SU-DHL-6 (cell line): ENCODE measurements around the gene AJUBA.

ENCODE experiments used
- H2AFZ ChIP-seq: fragments of 200-600 bp; sonication (generic); 2 replicates; pipeline ENCODE4 v1.6.1; 2014; ENCODE audit warnings: low read depth, mild to moderate bottlenecking, moderate library complexity, mixed read lengths, antibody characterized with exemption, low read length; ENCODE audit not compliant: severe bottlenecking
- H3F3A ChIP-seq: fragments of 200-600 bp; shearing (Covaris generic); 2 replicates; pipeline ENCODE4 v1.6.0; 2016; ENCODE audit warnings: antibody characterized with exemption, mild to moderate bottlenecking; ENCODE audit not compliant: insufficient read depth
- H3K27ac ChIP-seq: fragments of 200-600 bp; sonication (generic); 2 replicates; pipeline ENCODE4 v1.5.1; 2016; ENCODE audit warnings: low read depth, mild to moderate bottlenecking, low read length, moderate library complexity, mixed read lengths
- H3K27me3 ChIP-seq: fragments of 200-600 bp; sonication (generic), shearing (Covaris generic); 2 replicates; pipeline ENCODE4 v1.6.0; 2014; ENCODE audit warnings: mild to moderate bottlenecking, low read length
- H3K36me3 ChIP-seq: fragments of 200-600 bp; sonication (generic); 2 replicates; pipeline ENCODE4 v1.6.1; 2014; ENCODE audit warnings: mild to moderate bottlenecking, low read length, mixed read lengths
- H3K4me2 ChIP-seq: fragments of 300-600, 200-600 bp; shearing (Covaris generic), sonication (generic); 2 replicates; pipeline ENCODE4 v1.6.0; 2014; ENCODE audit warnings: low read length, low read depth, mild to moderate bottlenecking; ENCODE audit not compliant: poor library complexity, severe bottlenecking
- H3K4me3 ChIP-seq: fragments of 200-600 bp; sonication (generic); 2 replicates; pipeline ENCODE4 v1.5.1; 2014; ENCODE audit warnings: antibody characterized with exemption, low read length, mild to moderate bottlenecking, mixed read lengths; ENCODE audit not compliant: insufficient read depth, poor library complexity, severe bottlenecking
- H3K79me2 ChIP-seq: fragments of 200-600 bp; sonication (generic); 2 replicates; pipeline ENCODE4 v1.6.1; 2014; ENCODE audit warnings: mild to moderate bottlenecking, low read length, moderate library complexity; ENCODE audit not compliant: insufficient read depth
- H3K9ac ChIP-seq: fragments of 200-600 bp; sonication (generic); 2 replicates; pipeline ENCODE4 v1.7.0; 2014; ENCODE audit warnings: mild to moderate bottlenecking, low read length
- H3K9me2 ChIP-seq: fragments of 200-600 bp; sonication (generic); replicated peaks from 2 replicates; pipeline ENCODE4 v1.6.1; 2014; ENCODE audit warnings: low read length; ENCODE audit not compliant: insufficient read depth
- H3K9me3 ChIP-seq: fragments of 200-600 bp; sonication (generic); 2 replicates; pipeline ENCODE4 v1.6.1; 2014; ENCODE audit warnings: low read length, mixed read lengths; ENCODE audit not compliant: insufficient read depth
- H4K20me1 ChIP-seq: fragments of 200-600 bp; sonication (generic); 2 replicates; pipeline ENCODE4 v1.6.1; 2014; ENCODE audit warnings: low read depth, mild to moderate bottlenecking, antibody characterized with exemption, low read length, moderate library complexity, mixed read lengths
- EZH2phosphoT487 ChIP-seq: fragments of 200-600 bp; sonication (generic), shearing (Covaris generic); conservative IDR thresholded peaks from 2 replicates; pipeline ENCODE4 v1.6.1; 2018; ENCODE audit warnings: mild to moderate bottlenecking, antibody characterized with exemption, low read length, moderate library complexity, mixed read lengths
- TF ChIP-seq, protein P1 (sequence below): fragments of 200-600 bp; sonication (generic); IDR thresholded peaks from one replicate; pipeline ENCODE4 v1.5.1; 2017; ENCODE audit warnings: antibody characterized with exemption, mild to moderate bottlenecking, low read length, moderate library complexity; ENCODE audit not compliant: insufficient read depth, poor library complexity, severe bottlenecking

Gene AJUBA

DNA sequence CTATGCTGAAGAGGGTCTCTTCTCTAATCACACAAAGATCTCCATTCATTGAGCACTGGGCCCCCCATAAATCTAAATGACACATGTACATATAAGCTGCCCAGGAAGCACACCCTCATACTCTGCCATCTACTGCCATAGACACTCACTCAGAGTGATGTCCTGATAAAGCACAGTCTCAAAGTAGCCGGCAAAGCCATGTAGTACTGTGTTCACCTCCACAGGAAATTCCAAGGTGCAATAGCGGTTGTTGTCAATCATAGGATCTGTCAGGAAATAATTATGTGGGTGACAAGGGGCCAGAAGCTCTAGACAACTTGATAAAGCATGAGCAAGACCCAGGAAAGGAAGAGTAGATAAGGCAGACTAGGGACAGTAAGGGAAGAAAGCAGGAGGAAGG lies 60.1 kb downstream of the AJUBA start:
- Histone ChIP-seq H4K20me1 (no peaks in the 10 kb centered on the region), H3K27ac (no peak overlapping the region), H3K9me2 (no peaks in the 10 kb centered on the region), H3K4me2 (no peak overlapping the region), H3K36me3 (peaks cover 3% of the 10 kb centered on the region; the same call in 1 of the 2 replicates), H2AFZ (no peak overlapping the region), H3F3A (peaks cover 10% of the 10 kb centered on the region), H3K79me2 (peaks cover 13% of the 10 kb centered on the region), H3K27me3 (no peaks in the 10 kb centered on the region), H3K9ac (no peak overlapping the region), H3K9me3 (no peaks in the 10 kb centered on the region), H3K4me3 (no peak overlapping the region)
- no peak for TF ChIP-seq EZH2phosphoT487
- TF ChIP-seq, protein P1, sequence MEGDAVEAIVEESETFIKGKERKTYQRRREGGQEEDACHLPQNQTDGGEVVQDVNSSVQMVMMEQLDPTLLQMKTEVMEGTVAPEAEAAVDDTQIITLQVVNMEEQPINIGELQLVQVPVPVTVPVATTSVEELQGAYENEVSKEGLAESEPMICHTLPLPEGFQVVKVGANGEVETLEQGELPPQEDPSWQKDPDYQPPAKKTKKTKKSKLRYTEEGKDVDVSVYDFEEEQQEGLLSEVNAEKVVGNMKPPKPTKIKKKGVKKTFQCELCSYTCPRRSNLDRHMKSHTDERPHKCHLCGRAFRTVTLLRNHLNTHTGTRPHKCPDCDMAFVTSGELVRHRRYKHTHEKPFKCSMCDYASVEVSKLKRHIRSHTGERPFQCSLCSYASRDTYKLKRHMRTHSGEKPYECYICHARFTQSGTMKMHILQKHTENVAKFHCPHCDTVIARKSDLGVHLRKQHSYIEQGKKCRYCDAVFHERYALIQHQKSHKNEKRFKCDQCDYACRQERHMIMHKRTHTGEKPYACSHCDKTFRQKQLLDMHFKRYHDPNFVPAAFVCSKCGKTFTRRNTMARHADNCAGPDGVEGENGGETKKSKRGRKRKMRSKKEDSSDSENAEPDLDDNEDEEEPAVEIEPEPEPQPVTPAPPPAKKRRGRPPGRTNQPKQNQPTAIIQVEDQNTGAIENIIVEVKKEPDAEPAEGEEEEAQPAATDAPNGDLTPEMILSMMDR = no peak
